ENCODE results near the gene SIX4. TPM values are rescaled to one million over a fixed set of nuclear protein-coding genes. Genes with fewer than 3 reads are reported as not detected.

SIX4 gene
- total and polyA plus RNA-seq, 9 of the 15 experiments (the other 6 are each of a cell fraction or from before 2014, with no cell fraction given), result 0.77 to 8.6 (median 5.6) TPM

DNA sequence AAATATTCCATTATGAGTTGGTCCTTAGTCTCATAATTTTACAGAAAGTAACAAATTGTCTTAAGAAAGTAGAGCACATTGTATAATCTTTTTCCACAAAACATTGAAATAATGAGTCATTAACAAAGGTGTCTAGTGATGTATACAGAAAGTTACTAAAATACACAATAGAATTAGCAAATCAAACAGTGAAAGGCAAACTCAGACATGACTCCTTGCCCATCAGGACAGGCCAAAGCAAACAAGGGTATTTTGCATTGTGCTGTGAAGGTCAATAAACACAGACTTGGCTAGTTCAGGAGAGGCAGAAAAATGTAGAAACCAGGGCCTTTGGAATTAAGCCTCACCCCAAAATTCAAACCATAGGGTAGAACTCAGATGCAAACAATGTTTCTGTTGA lies 37.3 kb downstream of the SIX4 start:
- no peak overlapping the region for H3K9ac ChIP-seq (ENCODE audit: insufficient read depth in 1 of 2, low read depth in 2 of 2, low read length in 2 of 2)
- no peak overlapping the region for H3K4me3 ChIP-seq
- no peaks in the 10 kb centered on the region for H3K9me1 ChIP-seq (ENCODE audit: control insufficient read depth, insufficient read depth, low read length)
- ChIA-PET CTCF (ENCODE audit: low intra/inter-chr PET ratio) (no interaction called here), POLR2A (no interaction called here)
- H3K27ac ChIP-seq (ENCODE audit: extremely low read depth, low read depth, low read length), result no peak overlapping the region
- in situ Hi-C loops (cut with MboI) (no loop called here), intact Hi-C loops (cut with micrococcal nuclease) (no loop called here)
- H3K4me1 ChIP-seq (replicated peaks in 1 of 2; ENCODE audit: control insufficient read depth in 2 of 2, insufficient read depth in 2 of 2, low read length in 2 of 2), result no peaks in the 10 kb centered on the region
- H3K4me2 ChIP-seq (ENCODE audit: insufficient read depth, low read length), result no peak overlapping the region
- no peak overlapping the region for H2AFZ ChIP-seq (ENCODE audit: low read depth, low read length)
- no peaks in the 10 kb centered on the region for H3K27me3 ChIP-seq (ENCODE audit: control insufficient read depth in 2 of 2, insufficient read depth in 2 of 2, low read length in 2 of 2)
- no peaks in the 10 kb centered on the region for H3K9me3 ChIP-seq (replicated peaks; ENCODE audit: control insufficient read depth, insufficient read depth, low read depth, low read length)
- no peaks in the 10 kb centered on the region for H3K79me2 ChIP-seq (ENCODE audit: control insufficient read depth, insufficient read depth, low read length)
- BruUV-seq (replicated peaks), result no TSS peak
- DNase-seq (ENCODE audit: extremely low read depth in 1 of 4, low spot score in 3 of 4) (no peak), FAIRE-seq (no peak), ATAC-seq (no peak)
- H3K36me3 ChIP-seq (ENCODE audit: control insufficient read depth, insufficient read depth, low read length), result no peaks in the 10 kb centered on the region
- TF ChIP-seq SREBF2 (CRISPR knock-in tag; IDR thresholded peaks at IDR 0.05), result no peak
- TF ChIP-seq, protein P1, sequence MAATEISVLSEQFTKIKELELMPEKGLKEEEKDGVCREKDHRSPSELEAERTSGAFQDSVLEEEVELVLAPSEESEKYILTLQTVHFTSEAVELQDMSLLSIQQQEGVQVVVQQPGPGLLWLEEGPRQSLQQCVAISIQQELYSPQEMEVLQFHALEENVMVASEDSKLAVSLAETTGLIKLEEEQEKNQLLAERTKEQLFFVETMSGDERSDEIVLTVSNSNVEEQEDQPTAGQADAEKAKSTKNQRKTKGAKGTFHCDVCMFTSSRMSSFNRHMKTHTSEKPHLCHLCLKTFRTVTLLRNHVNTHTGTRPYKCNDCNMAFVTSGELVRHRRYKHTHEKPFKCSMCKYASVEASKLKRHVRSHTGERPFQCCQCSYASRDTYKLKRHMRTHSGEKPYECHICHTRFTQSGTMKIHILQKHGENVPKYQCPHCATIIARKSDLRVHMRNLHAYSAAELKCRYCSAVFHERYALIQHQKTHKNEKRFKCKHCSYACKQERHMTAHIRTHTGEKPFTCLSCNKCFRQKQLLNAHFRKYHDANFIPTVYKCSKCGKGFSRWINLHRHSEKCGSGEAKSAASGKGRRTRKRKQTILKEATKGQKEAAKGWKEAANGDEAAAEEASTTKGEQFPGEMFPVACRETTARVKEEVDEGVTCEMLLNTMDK (IDR thresholded peaks at IDR 0.05; ENCODE audit: borderline replicate concordance, insufficient read depth, low read depth, low read length, poor library complexity, severe bottlenecking), result no peak
- no peak for TF ChIP-seq ZC3H4 (CRISPR knock-in tag; IDR thresholded peaks at IDR 0.05; ENCODE audit: borderline replicate concordance)
- TF ChIP-seq ETS2 (tag; IDR thresholded peaks at IDR 0.05; ENCODE audit: borderline replicate concordance, poor library complexity, severe bottlenecking), result no peak
- TF ChIP-seq HDAC1 (IDR thresholded peaks at IDR 0.05), result no peak
- TF ChIP-seq HMG20A (CRISPR knock-in tag; conservative IDR thresholded peaks at IDR 0.05), result no peak
- TF ChIP-seq NR2F6 (CRISPR knock-in tag; IDR thresholded peaks at IDR 0.05), result no peak
- TF ChIP-seq, protein P2, sequence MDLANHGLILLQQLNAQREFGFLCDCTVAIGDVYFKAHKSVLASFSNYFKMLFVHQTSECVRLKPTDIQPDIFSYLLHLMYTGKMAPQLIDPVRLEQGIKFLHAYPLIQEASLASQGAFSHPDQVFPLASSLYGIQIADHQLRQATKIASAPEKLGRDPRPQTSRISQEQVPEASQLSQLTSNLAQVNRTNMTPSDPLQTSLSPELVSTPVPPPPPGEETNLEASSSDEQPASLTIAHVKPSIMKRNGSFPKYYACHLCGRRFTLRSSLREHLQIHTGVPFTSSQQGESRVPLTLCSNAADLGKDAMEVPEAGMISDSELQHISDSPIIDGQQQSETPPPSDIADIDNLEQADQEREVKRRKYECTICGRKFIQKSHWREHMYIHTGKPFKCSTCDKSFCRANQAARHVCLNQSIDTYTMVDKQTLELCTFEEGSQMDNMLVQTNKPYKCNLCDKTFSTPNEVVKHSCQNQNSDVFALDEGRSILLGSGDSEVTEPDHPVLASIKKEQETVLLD (IDR thresholded peaks at IDR 0.05), result no peak
- TF ChIP-seq, protein P3, sequence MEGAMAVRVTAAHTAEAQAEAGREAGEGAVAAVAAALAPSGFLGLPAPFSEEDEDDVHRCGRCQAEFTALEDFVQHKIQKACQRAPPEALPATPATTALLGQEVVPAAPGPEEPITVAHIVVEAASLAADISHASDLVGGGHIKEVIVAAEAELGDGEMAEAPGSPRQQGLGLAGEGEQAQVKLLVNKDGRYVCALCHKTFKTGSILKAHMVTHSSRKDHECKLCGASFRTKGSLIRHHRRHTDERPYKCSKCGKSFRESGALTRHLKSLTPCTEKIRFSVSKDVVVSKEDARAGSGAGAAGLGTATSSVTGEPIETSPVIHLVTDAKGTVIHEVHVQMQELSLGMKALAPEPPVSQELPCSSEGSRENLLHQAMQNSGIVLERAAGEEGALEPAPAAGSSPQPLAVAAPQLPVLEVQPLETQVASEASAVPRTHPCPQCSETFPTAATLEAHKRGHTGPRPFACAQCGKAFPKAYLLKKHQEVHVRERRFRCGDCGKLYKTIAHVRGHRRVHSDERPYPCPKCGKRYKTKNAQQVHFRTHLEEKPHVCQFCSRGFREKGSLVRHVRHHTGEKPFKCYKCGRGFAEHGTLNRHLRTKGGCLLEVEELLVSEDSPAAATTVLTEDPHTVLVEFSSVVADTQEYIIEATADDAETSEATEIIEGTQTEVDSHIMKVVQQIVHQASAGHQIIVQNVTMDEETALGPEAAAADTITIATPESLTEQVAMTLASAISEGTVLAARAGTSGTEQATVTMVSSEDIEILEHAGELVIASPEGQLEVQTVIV (CRISPR knock-in tag; IDR thresholded peaks at IDR 0.05; ENCODE audit: borderline replicate concordance), result no peak
- TF ChIP-seq, protein P4, sequence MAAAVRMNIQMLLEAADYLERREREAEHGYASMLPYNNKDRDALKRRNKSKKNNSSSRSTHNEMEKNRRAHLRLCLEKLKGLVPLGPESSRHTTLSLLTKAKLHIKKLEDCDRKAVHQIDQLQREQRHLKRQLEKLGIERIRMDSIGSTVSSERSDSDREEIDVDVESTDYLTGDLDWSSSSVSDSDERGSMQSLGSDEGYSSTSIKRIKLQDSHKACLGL (CRISPR knock-in tag; IDR thresholded peaks at IDR 0.05; ENCODE audit: borderline replicate concordance, poor library complexity, severe bottlenecking), result no peak
- no peak for TF ChIP-seq IRF2 (CRISPR knock-in tag; IDR thresholded peaks at IDR 0.05)
- TF ChIP-seq ZNF436 (CRISPR knock-in tag; IDR thresholded peaks at IDR 0.05), result no peak
- H4K20me1 ChIP-seq (replicated peaks; ENCODE audit: control insufficient read depth, insufficient read depth, low read length), result no peaks in the 10 kb centered on the region

Measured in K562 (cell line).